Measurements from ENCODE around the gene DNAH6.

DNAH6 gene

GRCh38 chr2:84705858-84706257, 189.6 kb downstream of the DNAH6 start:
- Histone ChIP-seq H3K36me3 (ENCODE audit: control insufficient read depth, insufficient read depth, low read length) (no peaks in the 10 kb centered on the region), H3K27ac (ENCODE audit: insufficient read depth, low read depth, low read length, poor library complexity, severe bottlenecking) (no peak overlapping the region), H3K9me3 (ENCODE audit: control insufficient read depth, low read length) (no peaks in the 10 kb centered on the region), H3K4me1 (ENCODE audit: control insufficient read depth, insufficient read depth, low read length) (no peaks in the 10 kb centered on the region), H3K4me3 (ENCODE audit: insufficient read depth, low read depth, low read length) (no peak overlapping the region), H3K27me3 (ENCODE audit: control insufficient read depth, insufficient read depth, low read length, poor library complexity, severe bottlenecking) (no peaks in the 10 kb centered on the region)
- 91 to 96% methylated on average over 2 of the region's 2 CpGs for WGBS, 2 experiments

- Histone ChIP-seq H3K4me3 (ENCODE audit: insufficient read depth, low read depth, low read length) (no peak overlapping the region), H3K36me3 (ENCODE audit: control insufficient read depth, insufficient read depth, low read length) (no peaks in the 10 kb centered on the region), H3K27me3 (ENCODE audit: control insufficient read depth, insufficient read depth, low read length, poor library complexity, severe bottlenecking) (no peaks in the 10 kb centered on the region), H3K27ac (ENCODE audit: insufficient read depth, low read depth, low read length, poor library complexity, severe bottlenecking) (no peak overlapping the region), H3K9me3 (ENCODE audit: control insufficient read depth, low read length) (no peaks in the 10 kb centered on the region), H3K4me1 (ENCODE audit: control insufficient read depth, insufficient read depth, low read length) (no peaks in the 10 kb centered on the region)
Measured at GRCh38 chr2:84708442-84708841, 192.1 kb downstream of the DNAH6 start.

- Histone ChIP-seq H3K36me3 (ENCODE audit: control insufficient read depth, insufficient read depth, low read length) (no peaks in the 10 kb centered on the region), H3K4me1 (ENCODE audit: control insufficient read depth, insufficient read depth, low read length) (no peaks in the 10 kb centered on the region), H3K27ac (ENCODE audit: insufficient read depth, low read depth, low read length, poor library complexity, severe bottlenecking) (no peak overlapping the region), H3K9me3 (ENCODE audit: control insufficient read depth, low read length) (no peaks in the 10 kb centered on the region), H3K4me3 (ENCODE audit: insufficient read depth, low read depth, low read length) (no peak overlapping the region), H3K27me3 (ENCODE audit: control insufficient read depth, insufficient read depth, low read length, poor library complexity, severe bottlenecking) (no peaks in the 10 kb centered on the region)
- WGBS, 2 experiments: 90 to 94% methylated on average over 1 of the region's 1 CpG
Measured at GRCh38 chr2:84711651-84712050, 195.4 kb downstream of the DNAH6 start.

GRCh38 chr2:84713441-84713840, 197.1 kb downstream of the DNAH6 start:
- WGBS, 2 experiments: 88 to 97% methylated on average over 3 of the region's 3 CpGs
- Histone ChIP-seq H3K4me3 (ENCODE audit: insufficient read depth, low read depth, low read length) (no peak overlapping the region), H3K27me3 (ENCODE audit: control insufficient read depth, insufficient read depth, low read length, poor library complexity, severe bottlenecking) (no peaks in the 10 kb centered on the region), H3K36me3 (ENCODE audit: control insufficient read depth, insufficient read depth, low read length) (no peaks in the 10 kb centered on the region), H3K9me3 (ENCODE audit: control insufficient read depth, low read length) (no peaks in the 10 kb centered on the region), H3K4me1 (ENCODE audit: control insufficient read depth, insufficient read depth, low read length) (no peaks in the 10 kb centered on the region), H3K27ac (ENCODE audit: insufficient read depth, low read depth, low read length, poor library complexity, severe bottlenecking) (no peak overlapping the region)

GRCh38 chr2:84716564-84716963, 200.3 kb downstream of the DNAH6 start:
- WGBS, 2 experiments: 86 to 95% methylated on average over 2 of the region's 2 CpGs
- Histone ChIP-seq H3K27me3 (ENCODE audit: control insufficient read depth, insufficient read depth, low read length, poor library complexity, severe bottlenecking) (no peaks in the 10 kb centered on the region), H3K9me3 (ENCODE audit: control insufficient read depth, low read length) (no peaks in the 10 kb centered on the region), H3K27ac (ENCODE audit: insufficient read depth, low read depth, low read length, poor library complexity, severe bottlenecking) (no peak overlapping the region), H3K4me3 (ENCODE audit: insufficient read depth, low read depth, low read length) (no peak overlapping the region), H3K4me1 (ENCODE audit: control insufficient read depth, insufficient read depth, low read length) (no peaks in the 10 kb centered on the region), H3K36me3 (ENCODE audit: control insufficient read depth, insufficient read depth, low read length) (no peaks in the 10 kb centered on the region)

- WGBS, 2 experiments: 83 to 95% methylated on average over 1 of the region's 1 CpG
- Histone ChIP-seq H3K27me3 (ENCODE audit: control insufficient read depth, insufficient read depth, low read length, poor library complexity, severe bottlenecking) (no peaks in the 10 kb centered on the region), H3K9me3 (ENCODE audit: control insufficient read depth, low read length) (no peaks in the 10 kb centered on the region), H3K27ac (ENCODE audit: insufficient read depth, low read depth, low read length, poor library complexity, severe bottlenecking) (no peak overlapping the region), H3K36me3 (ENCODE audit: control insufficient read depth, insufficient read depth, low read length) (no peaks in the 10 kb centered on the region), H3K4me1 (ENCODE audit: control insufficient read depth, insufficient read depth, low read length) (no peaks in the 10 kb centered on the region), H3K4me3 (ENCODE audit: insufficient read depth, low read depth, low read length) (no peak overlapping the region)
Measured at GRCh38 chr2:84717302-84717701, 201.0 kb downstream of the DNAH6 start.

GRCh38 chr2:84719434-84719833, 203.1 kb downstream of the DNAH6 start:
- Histone ChIP-seq H3K9me3 (ENCODE audit: control insufficient read depth, low read length) (no peaks in the 10 kb centered on the region), H3K4me3 (ENCODE audit: insufficient read depth, low read depth, low read length) (no peak overlapping the region)
- WGBS, 2 experiments: 93% methylated on average over 6 of the region's 6 CpGs

GRCh38 chr2:84723831-84724230, 207.5 kb downstream of the DNAH6 start:
- WGBS, 2 experiments: 85 to 89% methylated on average over 2 of the region's 2 CpGs
- Histone ChIP-seq H3K4me1 (ENCODE audit: control insufficient read depth, insufficient read depth, low read length) (no peaks in the 10 kb centered on the region), H3K27ac (ENCODE audit: insufficient read depth, low read depth, low read length, poor library complexity, severe bottlenecking) (no peak overlapping the region), H3K9me3 (ENCODE audit: control insufficient read depth, low read length) (no peaks in the 10 kb centered on the region), H3K36me3 (ENCODE audit: control insufficient read depth, insufficient read depth, low read length) (no peaks in the 10 kb centered on the region), H3K4me3 (ENCODE audit: insufficient read depth, low read depth, low read length) (no peak overlapping the region), H3K27me3 (ENCODE audit: control insufficient read depth, insufficient read depth, low read length, poor library complexity, severe bottlenecking) (no peaks in the 10 kb centered on the region)

More at GRCh38 chr2:84719434-84719833, 203.1 kb downstream of the DNAH6 start:
- Histone ChIP-seq H3K27me3 (ENCODE audit: control insufficient read depth, insufficient read depth, low read length, poor library complexity, severe bottlenecking) (no peaks in the 10 kb centered on the region), H3K4me1 (ENCODE audit: control insufficient read depth, insufficient read depth, low read length) (no peaks in the 10 kb centered on the region), H3K36me3 (ENCODE audit: control insufficient read depth, insufficient read depth, low read length) (no peaks in the 10 kb centered on the region), H3K27ac (ENCODE audit: insufficient read depth, low read depth, low read length, poor library complexity, severe bottlenecking) (no peak overlapping the region)

- Histone ChIP-seq H3K27ac (ENCODE audit: insufficient read depth, low read depth, low read length, poor library complexity, severe bottlenecking) (no peak overlapping the region), H3K36me3 (ENCODE audit: control insufficient read depth, insufficient read depth, low read length) (no peaks in the 10 kb centered on the region), H3K4me1 (ENCODE audit: control insufficient read depth, insufficient read depth, low read length) (no peaks in the 10 kb centered on the region), H3K27me3 (ENCODE audit: control insufficient read depth, insufficient read depth, low read length, poor library complexity, severe bottlenecking) (no peaks in the 10 kb centered on the region), H3K9me3 (ENCODE audit: control insufficient read depth, low read length) (no peaks in the 10 kb centered on the region), H3K4me3 (ENCODE audit: insufficient read depth, low read depth, low read length) (no peak overlapping the region)
- WGBS, 2 experiments: 100% methylated on average over 1 of the region's 1 CpG
Measured at GRCh38 chr2:84725717-84726116, 209.4 kb downstream of the DNAH6 start.

- no peak overlapping the region for H3K27ac ChIP-seq (ENCODE audit: insufficient read depth, low read depth, low read length, poor library complexity, severe bottlenecking)
- H3K4me3 ChIP-seq (ENCODE audit: insufficient read depth, low read depth, low read length): no peak overlapping the region
- H3K27me3 ChIP-seq (ENCODE audit: control insufficient read depth, insufficient read depth, low read length, poor library complexity, severe bottlenecking): no peaks in the 10 kb centered on the region
- H3K36me3 ChIP-seq (ENCODE audit: control insufficient read depth, insufficient read depth, low read length): no peaks in the 10 kb centered on the region
- no peaks in the 10 kb centered on the region for H3K4me1 ChIP-seq (ENCODE audit: control insufficient read depth, insufficient read depth, low read length)
- no peaks in the 10 kb centered on the region for H3K9me3 ChIP-seq (ENCODE audit: control insufficient read depth, low read length)
- 92 to 93% methylated on average over 1 of the region's 1 CpG for WGBS, 2 experiments
Measured at GRCh38 chr2:84727315-84727714, 211.0 kb downstream of the DNAH6 start.

- whole genome bisulfite sequencing, 2 experiments: 89% methylated on average over 2 of the region's 2 CpGs
- Histone ChIP-seq H3K27me3 (ENCODE audit: control insufficient read depth, insufficient read depth, low read length, poor library complexity, severe bottlenecking) (no peaks in the 10 kb centered on the region), H3K4me3 (ENCODE audit: insufficient read depth, low read depth, low read length) (no peak overlapping the region), H3K4me1 (ENCODE audit: control insufficient read depth, insufficient read depth, low read length) (no peaks in the 10 kb centered on the region), H3K9me3 (ENCODE audit: control insufficient read depth, low read length) (no peaks in the 10 kb centered on the region), H3K36me3 (ENCODE audit: control insufficient read depth, insufficient read depth, low read length) (no peaks in the 10 kb centered on the region), H3K27ac (ENCODE audit: insufficient read depth, low read depth, low read length, poor library complexity, severe bottlenecking) (no peak overlapping the region)
Measured at GRCh38 chr2:84729224-84729623, 212.9 kb downstream of the DNAH6 start.
